Endothelial cell of umbilical vein (primary cell): ENCODE measurements around the gene SURF1.
"Not testable (repeated sequence)": the region's sequence is repeated elsewhere in the genome, so short reads cannot be mapped to it uniquely, and the experiment has no call there.

Source experiments
- EZH2 ChIP-seq: IDR thresholded peaks from 2 replicates; pipeline ENCODE4 v1.6.1; 2012; ENCODE audit warnings: borderline replicate concordance, low read depth, mild to moderate bottlenecking, moderate library complexity, low read length, inconsistent platforms; ENCODE audit not compliant: severe bottlenecking
- FOS ChIP-seq: IDR thresholded peaks from 2 replicates; pipeline ENCODE4 v1.6.1; 2011; ENCODE audit warnings: mild to moderate bottlenecking, low read length, moderate library complexity, borderline replicate concordance; ENCODE audit not compliant: insufficient read depth
- GATA2 ChIP-seq: IDR thresholded peaks from 2 replicates; pipeline ENCODE4 v1.7.0; 2011; ENCODE audit warnings: low read depth, mild to moderate bottlenecking, moderate library complexity, mixed read lengths, low read length; ENCODE audit not compliant: insufficient read length, insufficient read depth
- JUN ChIP-seq: IDR thresholded peaks from 2 replicates; pipeline ENCODE4 v1.6.1; 2011; ENCODE audit warnings: borderline replicate concordance, low read depth; ENCODE audit not compliant: insufficient read length, insufficient read depth
- MYC ChIP-seq: IDR thresholded peaks from one replicate; pipeline ENCODE4 v1.6.1; 2011; ENCODE audit warnings: mild to moderate bottlenecking, low read depth, low read length
- POLR2A ChIP-seq: IDR thresholded peaks from 2 replicates; pipeline ENCODE4 v1.6.1; 2012; ENCODE audit warnings: low read depth, mild to moderate bottlenecking, control low read depth, low read length
- POLR2AphosphoS5 ChIP-seq: IDR thresholded peaks from 2 replicates; pipeline ENCODE4 v1.6.1; 2012; ENCODE audit warnings: low read depth, mild to moderate bottlenecking, control low read depth, low read length, moderate library complexity; ENCODE audit not compliant: insufficient read depth
- TF ChIP-seq, protein P1 (sequence below), 2 donors: IDR thresholded peaks; 1 replicate in 1 of 2; 2 replicates in 1 of 2; pipeline ENCODE4 v1.5.1; 2011; ENCODE audit warnings: low read length in 2 of 2, mild to moderate bottlenecking in 2 of 2, moderate library complexity in 2 of 2, control low read depth in 1 of 2, inconsistent platforms in 1 of 2, low read depth in 1 of 2; ENCODE audit not compliant: insufficient read depth in 1 of 2; ENCODE audit errors: extremely low read depth in 1 of 2
- TF ChIP-seq, protein P2 (sequence below): IDR thresholded peaks from 2 replicates; pipeline ENCODE4 v1.6.1; 2011; ENCODE audit not compliant: insufficient read depth, insufficient read length

DNA sequence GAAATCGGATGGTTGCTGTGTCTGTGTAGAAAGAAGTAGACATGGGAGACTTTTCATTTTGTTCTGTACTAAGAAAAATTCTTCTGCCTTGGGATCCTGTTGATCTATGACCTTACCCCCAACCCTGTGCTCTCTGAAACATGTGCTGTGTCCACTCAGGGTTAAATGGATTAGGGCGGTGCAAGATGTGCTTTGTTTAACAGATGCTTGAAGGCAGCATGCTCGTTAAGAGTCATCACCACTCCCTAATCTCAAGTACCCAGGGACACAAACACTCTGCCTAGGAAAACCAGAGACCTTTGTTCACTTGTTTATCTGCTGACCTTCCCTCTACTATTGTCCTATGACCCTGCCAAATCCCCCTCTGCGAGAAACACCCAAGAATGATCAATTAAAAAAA, 35.2 kb upstream of the SURF1 start:
- TF ChIP-seq, protein P1, sequence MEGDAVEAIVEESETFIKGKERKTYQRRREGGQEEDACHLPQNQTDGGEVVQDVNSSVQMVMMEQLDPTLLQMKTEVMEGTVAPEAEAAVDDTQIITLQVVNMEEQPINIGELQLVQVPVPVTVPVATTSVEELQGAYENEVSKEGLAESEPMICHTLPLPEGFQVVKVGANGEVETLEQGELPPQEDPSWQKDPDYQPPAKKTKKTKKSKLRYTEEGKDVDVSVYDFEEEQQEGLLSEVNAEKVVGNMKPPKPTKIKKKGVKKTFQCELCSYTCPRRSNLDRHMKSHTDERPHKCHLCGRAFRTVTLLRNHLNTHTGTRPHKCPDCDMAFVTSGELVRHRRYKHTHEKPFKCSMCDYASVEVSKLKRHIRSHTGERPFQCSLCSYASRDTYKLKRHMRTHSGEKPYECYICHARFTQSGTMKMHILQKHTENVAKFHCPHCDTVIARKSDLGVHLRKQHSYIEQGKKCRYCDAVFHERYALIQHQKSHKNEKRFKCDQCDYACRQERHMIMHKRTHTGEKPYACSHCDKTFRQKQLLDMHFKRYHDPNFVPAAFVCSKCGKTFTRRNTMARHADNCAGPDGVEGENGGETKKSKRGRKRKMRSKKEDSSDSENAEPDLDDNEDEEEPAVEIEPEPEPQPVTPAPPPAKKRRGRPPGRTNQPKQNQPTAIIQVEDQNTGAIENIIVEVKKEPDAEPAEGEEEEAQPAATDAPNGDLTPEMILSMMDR (IDR thresholded peaks at IDR 0.05; ENCODE audit: extremely low read depth in 1 of 2, insufficient read depth in 1 of 2, low read depth in 1 of 2, low read length in 2 of 2), result not testable (repeated sequence)
- TF ChIP-seq, protein P2, sequence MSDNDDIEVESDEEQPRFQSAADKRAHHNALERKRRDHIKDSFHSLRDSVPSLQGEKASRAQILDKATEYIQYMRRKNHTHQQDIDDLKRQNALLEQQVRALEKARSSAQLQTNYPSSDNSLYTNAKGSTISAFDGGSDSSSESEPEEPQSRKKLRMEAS, result not testable (repeated sequence)
- TF ChIP-seq POLR2A, EZH2, JUN, POLR2AphosphoS5, FOS, MYC, GATA2: not testable (repeated sequence)
